OCI-LY1 (cell line): ENCODE results near the gene CFAP210.

Experiments used
- H2AFZ ChIP-seq: fragments of 200-600 bp; sonication (generic), shearing (Covaris generic); 2 replicates; pipeline ENCODE4 v1.6.0; 2014; ENCODE audit warnings: antibody characterized with exemption, mild to moderate bottlenecking, low read length
- H3F3A ChIP-seq: fragments of 200-600 bp; sonication (generic), shearing (Covaris generic); 2 replicates; pipeline ENCODE4 v1.6.0; 2014; ENCODE audit warnings: mild to moderate bottlenecking, antibody characterized with exemption, low read length, moderate library complexity; ENCODE audit not compliant: insufficient read depth
- H3K27ac ChIP-seq: fragments of 200-600 bp; sonication (generic); 2 replicates; pipeline ENCODE4 v1.5.1; 2014; ENCODE audit warnings: low read length, mixed run types, mild to moderate bottlenecking, low read depth; ENCODE audit not compliant: poor library complexity, severe bottlenecking
- H3K27me3 ChIP-seq: fragments of 200-600 bp; sonication (generic); 2 replicates; pipeline ENCODE4 v1.6.0; 2014; ENCODE audit warnings: antibody characterized with exemption, mild to moderate bottlenecking, low read length, moderate library complexity; ENCODE audit not compliant: insufficient read depth
- H3K36me3 ChIP-seq: fragments of 200-600 bp; sonication (generic); 2 replicates; pipeline ENCODE4 v1.6.1; 2014; ENCODE audit warnings: mild to moderate bottlenecking, antibody characterized with exemption, low read length, moderate library complexity, mixed read lengths; ENCODE audit not compliant: insufficient read depth
- H3K4me1 ChIP-seq: fragments of 200-600 bp; sonication (generic); 2 replicates; pipeline ENCODE4 v1.5.1; 2014; ENCODE audit warnings: mild to moderate bottlenecking, low read length, moderate library complexity; ENCODE audit not compliant: insufficient read depth, severe bottlenecking
- H3K4me2 ChIP-seq: fragments of 200-600 bp; sonication (generic), shearing (Covaris generic); 2 replicates; pipeline ENCODE4 v1.6.1; 2014; ENCODE audit warnings: low read length
- H3K4me3 ChIP-seq: fragments of 200-600 bp; sonication (generic); 2 replicates; pipeline ENCODE4 v1.5.1; 2014; ENCODE audit warnings: low read length, low read depth, mild to moderate bottlenecking, mixed read lengths; ENCODE audit not compliant: poor library complexity, severe bottlenecking
- H3K79me2 ChIP-seq: fragments of 200-600 bp; shearing (Covaris generic); 2 replicates; pipeline ENCODE4 v1.6.1; 2016; ENCODE audit warnings: mixed run types, low read length, mixed read lengths; ENCODE audit not compliant: insufficient read depth
- H3K9ac ChIP-seq: fragments of 200-600 bp; sonication (generic), shearing (Covaris generic); 2 replicates; pipeline ENCODE4 v1.6.1; 2014; ENCODE audit warnings: mild to moderate bottlenecking, low read length, mixed read lengths
- H3K9me2 ChIP-seq: fragments of 200-600 bp; sonication (generic), shearing (Covaris generic); 2 replicates; pipeline ENCODE4 v1.6.1; 2014; ENCODE audit warnings: low read depth, mild to moderate bottlenecking, low read length, mixed read lengths
- H3K9me3 ChIP-seq: fragments of 200-600 bp; shearing (Covaris generic); 2 replicates; pipeline ENCODE4 v1.6.1; 2014; ENCODE audit warnings: low read length, mixed read lengths
- H4K20me1 ChIP-seq: fragments of 200-600 bp; sonication (generic), shearing (Covaris generic); 2 replicates; pipeline ENCODE4 v1.6.0; 2016; ENCODE audit warnings: mild to moderate bottlenecking, low read length; ENCODE audit not compliant: insufficient read depth
- EZH2 ChIP-seq: fragments of 200-600 bp; sonication (generic), shearing (Covaris generic); IDR thresholded peaks from 2 replicates; pipeline ENCODE4 v1.8.0; 2017; ENCODE audit warnings: borderline replicate concordance, mixed run types, mild to moderate bottlenecking, antibody characterized with exemption, low read length, moderate library complexity, mixed read lengths
- TF ChIP-seq, protein P1 (sequence below): fragments of 200-600 bp; sonication (generic), shearing (Covaris generic); IDR thresholded peaks from 2 replicates; pipeline ENCODE4 v1.5.1; 2017; ENCODE audit warnings: mild to moderate bottlenecking, antibody characterized with exemption, low read length, moderate library complexity, mixed read lengths

CFAP210 gene

GRCh38 chr2:169694113-169694893 lies at the start of gene CFAP210, which contains the start of gene PHOSPHO2:
Gene CFAP210 (minus strand): TSS chr2:169694405. CDS start chr2:169694327, 78 bp downstream.
Gene PHOSPHO2 (plus strand): TSS chr2:169694469. CDS start chr2:169700972, 6,503 bp downstream.
- no peaks in the 10 kb centered on the region for H4K20me1 ChIP-seq
- H3K27me3 ChIP-seq: no peaks in the 10 kb centered on the region
- peak within 1 kb of the TSS; percentile 70; the same call in 1 of the 2 replicates for H2AFZ ChIP-seq
- peaks cover 18% of the 10 kb centered on the region for H3K4me1 ChIP-seq
- no peaks in the 10 kb centered on the region for H3K79me2 ChIP-seq
- no peaks in the 10 kb centered on the region for H3K9me3 ChIP-seq
- H3K9me2 ChIP-seq: no peaks in the 10 kb centered on the region
- H3K9ac ChIP-seq: peak within 1 kb of the TSS; percentile 74
- H3K4me2 ChIP-seq: peak within 1 kb of the TSS; percentile 93
- no peak within 1 kb of the TSS for H3K27ac ChIP-seq
- H3K36me3 ChIP-seq: peaks cover 5% of the 10 kb centered on the region; the same call in 1 of the 2 replicates
- TF ChIP-seq, protein P1, sequence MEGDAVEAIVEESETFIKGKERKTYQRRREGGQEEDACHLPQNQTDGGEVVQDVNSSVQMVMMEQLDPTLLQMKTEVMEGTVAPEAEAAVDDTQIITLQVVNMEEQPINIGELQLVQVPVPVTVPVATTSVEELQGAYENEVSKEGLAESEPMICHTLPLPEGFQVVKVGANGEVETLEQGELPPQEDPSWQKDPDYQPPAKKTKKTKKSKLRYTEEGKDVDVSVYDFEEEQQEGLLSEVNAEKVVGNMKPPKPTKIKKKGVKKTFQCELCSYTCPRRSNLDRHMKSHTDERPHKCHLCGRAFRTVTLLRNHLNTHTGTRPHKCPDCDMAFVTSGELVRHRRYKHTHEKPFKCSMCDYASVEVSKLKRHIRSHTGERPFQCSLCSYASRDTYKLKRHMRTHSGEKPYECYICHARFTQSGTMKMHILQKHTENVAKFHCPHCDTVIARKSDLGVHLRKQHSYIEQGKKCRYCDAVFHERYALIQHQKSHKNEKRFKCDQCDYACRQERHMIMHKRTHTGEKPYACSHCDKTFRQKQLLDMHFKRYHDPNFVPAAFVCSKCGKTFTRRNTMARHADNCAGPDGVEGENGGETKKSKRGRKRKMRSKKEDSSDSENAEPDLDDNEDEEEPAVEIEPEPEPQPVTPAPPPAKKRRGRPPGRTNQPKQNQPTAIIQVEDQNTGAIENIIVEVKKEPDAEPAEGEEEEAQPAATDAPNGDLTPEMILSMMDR: no peak
- no peak for TF ChIP-seq EZH2
- H3K4me3 ChIP-seq: peak within 1 kb of the TSS; percentile 69
- no peaks in the 10 kb centered on the region for H3F3A ChIP-seq

- H4K20me1 ChIP-seq: no peaks in the 10 kb centered on the region
- TF ChIP-seq, protein P1: no peak
- TF ChIP-seq EZH2: no peak
- no peaks in the 10 kb centered on the region for H3K27me3 ChIP-seq
- no peaks in the 10 kb centered on the region for H3K4me1 ChIP-seq
- no peaks in the 10 kb centered on the region for H3K36me3 ChIP-seq
- no peak overlapping the region for H3K9ac ChIP-seq
- H3F3A ChIP-seq: no peaks in the 10 kb centered on the region
- H2AFZ ChIP-seq: no peak overlapping the region
- H3K79me2 ChIP-seq: no peaks in the 10 kb centered on the region
- H3K27ac ChIP-seq: no peak overlapping the region
- H3K4me3 ChIP-seq: no peak overlapping the region
- H3K9me2 ChIP-seq: no peaks in the 10 kb centered on the region
- no peaks in the 10 kb centered on the region for H3K9me3 ChIP-seq
- no peak overlapping the region for H3K4me2 ChIP-seq
Measured at GRCh38 chr2:169743549-169743948, 49.3 kb upstream of the CFAP210 start.

DNA sequence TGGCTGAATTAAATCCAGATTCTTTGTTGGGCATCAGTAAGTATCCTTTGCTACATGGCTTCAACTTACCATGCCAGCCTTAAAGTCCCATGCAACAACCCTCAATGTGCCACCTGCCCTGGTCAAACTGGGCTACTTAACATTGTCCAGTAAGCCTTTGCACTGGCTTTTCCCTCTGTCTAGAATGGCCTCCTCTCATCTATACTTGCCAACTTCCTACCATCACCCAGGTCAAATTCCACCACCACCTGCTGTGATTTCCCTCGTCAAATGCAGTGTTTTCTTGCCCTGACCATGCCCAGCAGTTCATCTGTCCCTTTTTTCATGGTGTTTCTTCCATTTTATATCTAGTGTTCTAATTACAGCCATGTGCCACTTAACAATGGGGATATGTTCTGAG lies 45.1 kb upstream of the CFAP210 start:
- Histone ChIP-seq H3K9ac (no peak overlapping the region), H3K4me2 (no peak overlapping the region), H3K4me1 (peaks cover 7% of the 10 kb centered on the region), H3K9me2 (no peaks in the 10 kb centered on the region), H3K27me3 (peaks cover 6% of the 10 kb centered on the region; the same call in 1 of the 2 replicates), H2AFZ (no peak overlapping the region), H3K9me3 (no peaks in the 10 kb centered on the region), H4K20me1 (no peaks in the 10 kb centered on the region), H3K36me3 (no peaks in the 10 kb centered on the region), H3K79me2 (no peaks in the 10 kb centered on the region), H3K27ac (no peak overlapping the region), H3K4me3 (no peak overlapping the region), H3F3A (no peaks in the 10 kb centered on the region)
- no peak for TF ChIP-seq EZH2
- TF ChIP-seq, protein P1: no peak
